Activated CD4-positive, alpha-beta T cell treated with anti-CD3 and anti-CD28 coated beads, Interleukin-2, amount 50 U/mL, for 48 hours (primary cell): Measurements from ENCODE around the gene ZBTB4.

ENCODE experiments used
- DNase-seq, 2 experiments: peaks; one replicate each; pipeline ENCODE4 v3.0.0-alpha.2; 2020

The ZBTB4 gene

GRCh38 chr17:7467498-7467897 lies 11.9 kb downstream of the ZBTB4 start:
- DNase-seq, result no peak

GRCh38 chr17:7466639-7467341 lies 12.6 kb downstream of the ZBTB4 start:
- no peak for DNase-seq

- no peak for DNase-seq
Observed at GRCh38 chr17:7466318-7466638, 13.2 kb downstream of the ZBTB4 start.

- DNase-seq, result no peak
Observed at GRCh38 chr17:7465597-7466275, 13.7 kb downstream of the ZBTB4 start.

- no peak for DNase-seq
Observed at GRCh38 chr17:7464081-7464480, 15.3 kb downstream of the ZBTB4 start.

GRCh38 chr17:7463372-7463846 lies 16.0 kb downstream of the ZBTB4 start:
- DNase-seq, result no peak

- DNase-seq, result no peak
Observed at GRCh38 chr17:7462474-7463371, 16.7 kb downstream of the ZBTB4 start.

GRCh38 chr17:7460850-7461660 lies 18.4 kb downstream of the ZBTB4 start:
- no peak for DNase-seq

- no peak for DNase-seq
Observed at GRCh38 chr17:7459961-7460545, 19.4 kb downstream of the ZBTB4 start.

- DNase-seq, result no peak
Observed at GRCh38 chr17:7448461-7448860, 31.0 kb downstream of the ZBTB4 start.

- DNase-seq, result peak; percentile 9 to 31
Observed at GRCh38 chr17:7445619-7445968, 33.8 kb downstream of the ZBTB4 start.

GRCh38 chr17:7444682-7445618 lies 34.5 kb downstream of the ZBTB4 start, which contains the start of gene CHRNB1:
CHRNB1 (plus strand) TSS chr17:7445061; CDS start chr17:7445128, 67 bp downstream.
- peak; percentile 9 to 34 for DNase-seq

- no peak for DNase-seq
Observed at GRCh38 chr17:7443499-7444485, 35.6 kb downstream of the ZBTB4 start.

- no peak for DNase-seq
Observed at GRCh38 chr17:7442142-7442541, 37.3 kb downstream of the ZBTB4 start.

- DNase-seq, result no peak
Observed at GRCh38 chr17:7441266-7441665, 38.2 kb downstream of the ZBTB4 start.

GRCh38 chr17:7440834-7441195 lies 38.6 kb downstream of the ZBTB4 start:
- peak; percentile 29 to 39 for DNase-seq

- peak; percentile 55 to 68 for DNase-seq
Observed at GRCh38 chr17:7440113-7440833, 39.2 kb downstream of the ZBTB4 start.

GRCh38 chr17:7439462-7440112 lies 39.8 kb downstream of the ZBTB4 start, which contains the start of gene FGF11:
FGF11 (plus strand) TSS chr17:7439512; CDS start chr17:7439621, 109 bp downstream.
- DNase-seq, result peak in 1 of 2 experiments; percentile 13
